ENCODE measurements around the gene RRP1.

- TF ChIP-seq YY1 (IDR thresholded peaks at IDR 0.05; ENCODE audit: insufficient read depth, insufficient read length) (no peak), SUZ12 (IDR thresholded peaks at IDR 0.05; ENCODE audit: extremely low read depth, insufficient read depth, insufficient read length) (no peak), ZNF274 (IDR thresholded peaks at IDR 0.05; ENCODE audit: low read depth, low read length) (no peak)
These were observed 3.0 kb upstream of the RRP1 start for GRCh38 chr21:43786300-43786806.
